HepG2 (cell line): ENCODE measurements around the gene USP2. TPM values are rescaled to one million over a fixed set of nuclear protein-coding genes. Genes with fewer than 3 reads are reported as not detected.
A peak's percentile ranks its signal among the peaks of the same experiment; 100 is the strongest.

Experiments used
- ATAC-seq: fragments of 200-7000 bp; cut with Tn5 transposase; 3 replicates; pipeline ENCODE4 v1.9.1; 2020; ENCODE audit warnings: mild to moderate bottlenecking, moderate library complexity
- BruUV-seq: library from RNA; stranded (reverse); fragments of 400-500 nt; replicated peaks from 2 replicates; lab custom pipeline; 2021; lab: Mats Ljungman, UMichigan
- CTCF ChIA-PET: fragments of 300-600 bp; formaldehyde crosslinking; extraction: SDS; loops from one replicate; lab custom pipeline; 2021; ENCODE audit warnings: low total read pairs, inconsistent platforms, low intra/inter-chr PET ratio; lab: Yijun Ruan, JAX
- POLR2A ChIA-PET: fragments of 350-600 bp; sonication (Branson Sonifier 250); formaldehyde crosslinking; loops from one replicate; lab custom pipeline; 2020; ENCODE audit warnings: antibody characterized with exemption, inconsistent platforms; lab: Yijun Ruan, JAX
- DNase-seq: peaks from one replicate; pipeline ENCODE4 v3.0.0-alpha.2; 2015; ENCODE audit warnings: low spot score
- FAIRE-seq: peaks from 3 replicates; lab custom pipeline; 2011; peaks lifted over from hg19 to GRCh38; lab: Jason Lieb, UNC
- H2AFZ ChIP-seq: one replicate; pipeline ENCODE4 v1.6.1; 2011; ENCODE audit warnings: low read length, inconsistent platforms
- H3K27ac ChIP-seq: fragments of 300-600 bp; 3 replicates; pipeline ENCODE4 v1.8.0; 2011; ENCODE audit warnings: mixed run types, mild to moderate bottlenecking, mixed read lengths, low read length, inconsistent platforms; ENCODE audit not compliant: insufficient read depth; ENCODE audit errors: extremely low read length
- H3K27me3 ChIP-seq, 2 experiments: fragments of 200-600 bp in 1 of 2; 2 replicates in 1 of 2; 3 replicates in 1 of 2; pipeline versions ENCODE4 v1.6.0 to v1.8.0; 2011; ENCODE audit warnings: low read length in 2 of 2, mild to moderate bottlenecking in 2 of 2, moderate library complexity in 2 of 2, inconsistent platforms in 1 of 2; ENCODE audit not compliant: insufficient read depth in 2 of 2, control insufficient read depth in 1 of 2
- H3K36me3 ChIP-seq, 2 experiments: fragments of 200-600 bp in 1 of 2; replicated peaks in 1 of 2; 2 replicates in 1 of 2; 3 replicates in 1 of 2; pipeline versions ENCODE4 v1.5.1 to v1.8.0; 2011; ENCODE audit warnings: low read length in 2 of 2, inconsistent platforms in 1 of 2; ENCODE audit not compliant: insufficient read depth in 2 of 2, control insufficient read depth in 1 of 2
- H3K4me1 ChIP-seq: 2 replicates; pipeline ENCODE4 v1.5.1; 2012; ENCODE audit warnings: low read length, inconsistent platforms; ENCODE audit not compliant: insufficient read depth
- H3K4me2 ChIP-seq: 2 replicates; pipeline ENCODE4 v1.6.0; 2011; ENCODE audit warnings: low read depth, low read length, inconsistent platforms
- H3K4me3 ChIP-seq, 3 experiments: fragments of 200-600 bp in 1 of 3; sonication (generic), shearing (Covaris generic) in 1 of 3; replicated peaks in 1 of 3; 2 replicates each; pipeline ENCODE4 v1.5.1; 2011 to 2016; ENCODE audit warnings: low read length in 3 of 3, inconsistent platforms in 2 of 3, low read depth in 2 of 3, mild to moderate bottlenecking in 2 of 3, control low read depth in 1 of 3, mixed read lengths in 1 of 3; ENCODE audit not compliant: insufficient read depth in 1 of 3
- H3K79me2 ChIP-seq: one replicate; pipeline ENCODE4 v1.6.1; 2011; ENCODE audit warnings: low read length, inconsistent platforms; ENCODE audit not compliant: insufficient read depth
- H3K9ac ChIP-seq: 2 replicates; pipeline ENCODE4 v1.6.0; 2011; ENCODE audit warnings: mild to moderate bottlenecking, low read depth, low read length, inconsistent platforms; ENCODE audit not compliant: insufficient read depth
- H3K9me3 ChIP-seq: 2 replicates; pipeline ENCODE4 v1.5.1; 2012; ENCODE audit warnings: mild to moderate bottlenecking, low read length
- H4K20me1 ChIP-seq: 2 replicates; pipeline ENCODE4 v1.6.0; 2011; ENCODE audit warnings: inconsistent platforms, mild to moderate bottlenecking, low read length, moderate library complexity; ENCODE audit not compliant: insufficient read depth
- AGO2 ChIP-seq: fragments of 200-400 bp; formaldehyde crosslinking; optimal IDR thresholded peaks from 2 replicates; pipeline ENCODE3; 2017; ENCODE audit warnings: mild to moderate bottlenecking, low read depth, low read length, moderate library complexity
- CTCF ChIP-seq: sonication (generic); formaldehyde crosslinking; IDR thresholded peaks from 2 replicates; pipeline ENCODE4 v1.5.0; 2020; ENCODE audit warnings: mild to moderate bottlenecking, missing genetic modification reagents, moderate library complexity
- HOXA3 ChIP-seq: sonication (generic); formaldehyde crosslinking; IDR thresholded peaks from 2 replicates; pipeline ENCODE4 v1.5.0; 2020; ENCODE audit warnings: missing genetic modification reagents
- KLF9 ChIP-seq: IDR thresholded peaks from 2 replicates; pipeline ENCODE4 v1.6.1; 2016; ENCODE audit warnings: low read depth
- ZBTB33 ChIP-seq: sonication (generic); formaldehyde crosslinking; IDR thresholded peaks from 2 replicates; pipeline ENCODE4 v1.4.0; 2020; ENCODE audit warnings: missing genetic modification reagents
- ZBTB38 ChIP-seq: sonication (generic); formaldehyde crosslinking; IDR thresholded peaks from 2 replicates; pipeline ENCODE4 v1.5.1; 2020; ENCODE audit warnings: mild to moderate bottlenecking, missing genetic modification reagents
- ZNF567 ChIP-seq: sonication (generic); formaldehyde crosslinking; IDR thresholded peaks from 2 replicates; pipeline ENCODE4 v1.8.1; 2023; ENCODE audit warnings: mild to moderate bottlenecking, missing genetic modification reagents, borderline replicate concordance
- WGBS: methylation state at CpG from one replicate; pipeline ENCODE4 v1.1.6; 2017; ENCODE audit warnings: low lambda C conversion rate; 5-methylcytosine and 5-hydroxymethylcytosine counted together
- in situ Hi-C: cut with HindIII; loops from 2 replicates; pipeline ENCODE4 v1.10.0; 2017; ENCODE audit warnings: low pct_unique_long_range_greater_than_20kb; ENCODE audit not compliant: extremely low pct_ligation_motif_present
- intact Hi-C: fragments of 100-400 bp; cut with micrococcal nuclease; formaldehyde crosslinking; loops from one replicate; pipeline ENCODE4 v1.10.0; 2022; ENCODE audit not compliant: unreplicated experiment
- polyA plus RNA-seq, 8 experiments: library from polyadenylated mRNA; depleted of rRNA in 3 of 8; stranded (reverse) in 7 of 8; unstranded in 1 of 8; fragments of >200 nt; fragmentation: Illumina TruSeq in 4 of 8; extraction: Trizol in 4 of 8; gene quantifications; 2 replicates each; pipeline versions ENCODE4 v1.2.1 to v1.2.3, GENCODE V29; 2011 to 2016; ENCODE audit warnings: low read depth in 4 of 8, missing spikeins in 1 of 8, mixed read lengths in 1 of 8; ENCODE audit not compliant: insufficient read depth in 1 of 8
- total RNA-seq, 5 experiments: library from RNA; depleted of rRNA; stranded (reverse); fragments of >200 nt; fragmentation: Illumina TruSeq; extraction: Trizol; gene quantifications; 2 replicates each; pipeline ENCODE4 v1.2.3, GENCODE V29; 2016; ENCODE audit warnings: low read depth in 1 of 5

USP2 gene
- total and polyA plus RNA-seq, 2 of the 13 experiments (the other 11 are each of a cell fraction or from before 2014, with no cell fraction given) = 2.5 to 6.0 TPM

GRCh38 chr11:119356349-119357031 is 25.0 kb downstream of the USP2 start:
- H2AFZ ChIP-seq = no peak overlapping the region
- POLR2A ChIA-PET = interaction anchor here (4.2 kb wide), 1 partner anchor 12 kb away, joined by 16 read pairs; no protein-coding TSS in a partner anchor
- DNase-seq = no peak
- H3K27me3 ChIP-seq = no peaks in the 10 kb centered on the region
- peaks cover 67% of the 10 kb centered on the region for H3K4me1 ChIP-seq
- no peak overlapping the region for H3K27ac ChIP-seq
- intact Hi-C loops (no loop called here), in situ Hi-C loops (no loop called here)
- no peaks in the 10 kb centered on the region for H3K9me3 ChIP-seq
- no peak overlapping the region for H3K9ac ChIP-seq
- peaks cover 7 to 31% of the 10 kb centered on the region in 2 experiments; a peak in 4 of 5 replicates for H3K36me3 ChIP-seq
- no peak for ATAC-seq
- no peak overlapping the region for H3K4me2 ChIP-seq
- TF ChIP-seq AGO2 (peak; percentile 26), CTCF (peak; percentile 42; the same call in 1 of the 2 replicates), KLF9 (CRISPR knock-in tag) (no peak), ZBTB33 (peak; percentile 99), ZBTB38 (CRISPR knock-in tag) (0 out of 2 replicates have a peak, but pooled peaks have one; percentile 27), HOXA3 (peak; percentile 83), ZNF567 (no peak)
- H4K20me1 ChIP-seq = no peaks in the 10 kb centered on the region
- H3K4me3 ChIP-seq = no peak overlapping the region
- FAIRE-seq = no peak
- CTCF ChIA-PET = interaction anchor here (1.0 kb wide), 1 partner anchor 17 kb away, joined by 3 read pairs; no protein-coding TSS in a partner anchor
- H3K79me2 ChIP-seq = no peaks in the 10 kb centered on the region
- TSS peak; percentile 66 for BruUV-seq
- 96% methylated on average over 45 of the region's 54 CpGs for WGBS
